Measurements from ENCODE around the gene HERC5.
"Not testable (repeated sequence)": the region's sequence is repeated elsewhere in the genome, so short reads cannot be mapped to it uniquely, and the experiment has no call there.

Gene HERC5

GRCh38 chr4:88448211-88448765 lies 8.6 kb upstream of the HERC5 start:
- not testable (repeated sequence) for DNase-seq (ENCODE audit: low read depth, low spot score)

GRCh38 chr4:88448889-88449288 lies 8.0 kb upstream of the HERC5 start:
- no peak for DNase-seq (ENCODE audit: low read depth, low spot score)

GRCh38 chr4:88449290-88449689 lies 7.6 kb upstream of the HERC5 start:
- no peak for DNase-seq (ENCODE audit: low read depth, low spot score)

- no peak for DNase-seq (ENCODE audit: low read depth, low spot score)
These were observed 5.7 kb upstream of the HERC5 start for GRCh38 chr4:88451205-88451604.

- no peak for DNase-seq (ENCODE audit: low read depth, low spot score)
These were observed 4.0 kb upstream of the HERC5 start for GRCh38 chr4:88452912-88453311.

- peak; percentile 3 for DNase-seq (ENCODE audit: low read depth, low spot score)
These were observed 586 bp downstream of the HERC5 start for GRCh38 chr4:88457307-88458103.

- no peak for DNase-seq (ENCODE audit: low read depth, low spot score)
These were observed 1.3 kb downstream of the HERC5 start for GRCh38 chr4:88458104-88458740.

GRCh38 chr4:88465653-88466192 lies 8.8 kb downstream of the HERC5 start:
- DNase-seq (ENCODE audit: low read depth, low spot score): no peak

GRCh38 chr4:88467392-88467791 lies 10.5 kb downstream of the HERC5 start:
- no peak for DNase-seq (ENCODE audit: low read depth, low spot score)

GRCh38 chr4:88477229-88477860 lies 20.4 kb downstream of the HERC5 start:
- DNase-seq (ENCODE audit: low read depth, low spot score): no peak

- DNase-seq (ENCODE audit: low read depth, low spot score): no peak
These were observed 21.3 kb downstream of the HERC5 start for GRCh38 chr4:88478247-88478646.

- DNase-seq (ENCODE audit: low read depth, low spot score): no peak
These were observed 24.6 kb downstream of the HERC5 start for GRCh38 chr4:88481537-88481936.

GRCh38 chr4:88489100-88489761 lies 32.3 kb downstream of the HERC5 start:
- no peak for DNase-seq (ENCODE audit: low read depth, low spot score)

- no peak for DNase-seq (ENCODE audit: low read depth, low spot score)
These were observed 41.0 kb downstream of the HERC5 start for GRCh38 chr4:88497859-88498409.

- no peak for DNase-seq (ENCODE audit: low read depth, low spot score)
These were observed 46.4 kb downstream of the HERC5 start for GRCh38 chr4:88503344-88503743.

- DNase-seq (ENCODE audit: low read depth, low spot score): no peak
These were observed 54.3 kb downstream of the HERC5 start for GRCh38 chr4:88511236-88511635.

- no peak for DNase-seq (ENCODE audit: low read depth, low spot score)
These were observed 57.9 kb downstream of the HERC5 start for GRCh38 chr4:88514557-88515511.

GRCh38 chr4:88516746-88517145 lies 59.8 kb downstream of the HERC5 start:
- DNase-seq (ENCODE audit: low read depth, low spot score): no peak

- DNase-seq (ENCODE audit: low read depth, low spot score): no peak
These were observed 60.9 kb downstream of the HERC5 start for GRCh38 chr4:88517825-88518224.

GRCh38 chr4:88518911-88519310 lies 62.0 kb downstream of the HERC5 start:
- no peak for DNase-seq (ENCODE audit: low read depth, low spot score)
